D341Med (cell line): ENCODE measurements around the gene RELA.
"Not testable (repeated sequence)": the region's sequence is repeated elsewhere in the genome, so short reads cannot be mapped to it uniquely, and the experiment has no call there.

Experiments
- DNase-seq: peaks from one replicate; pipeline ENCODE4 v3.0.0; 2012; ENCODE audit warnings: low spot score

Gene RELA

DNA sequence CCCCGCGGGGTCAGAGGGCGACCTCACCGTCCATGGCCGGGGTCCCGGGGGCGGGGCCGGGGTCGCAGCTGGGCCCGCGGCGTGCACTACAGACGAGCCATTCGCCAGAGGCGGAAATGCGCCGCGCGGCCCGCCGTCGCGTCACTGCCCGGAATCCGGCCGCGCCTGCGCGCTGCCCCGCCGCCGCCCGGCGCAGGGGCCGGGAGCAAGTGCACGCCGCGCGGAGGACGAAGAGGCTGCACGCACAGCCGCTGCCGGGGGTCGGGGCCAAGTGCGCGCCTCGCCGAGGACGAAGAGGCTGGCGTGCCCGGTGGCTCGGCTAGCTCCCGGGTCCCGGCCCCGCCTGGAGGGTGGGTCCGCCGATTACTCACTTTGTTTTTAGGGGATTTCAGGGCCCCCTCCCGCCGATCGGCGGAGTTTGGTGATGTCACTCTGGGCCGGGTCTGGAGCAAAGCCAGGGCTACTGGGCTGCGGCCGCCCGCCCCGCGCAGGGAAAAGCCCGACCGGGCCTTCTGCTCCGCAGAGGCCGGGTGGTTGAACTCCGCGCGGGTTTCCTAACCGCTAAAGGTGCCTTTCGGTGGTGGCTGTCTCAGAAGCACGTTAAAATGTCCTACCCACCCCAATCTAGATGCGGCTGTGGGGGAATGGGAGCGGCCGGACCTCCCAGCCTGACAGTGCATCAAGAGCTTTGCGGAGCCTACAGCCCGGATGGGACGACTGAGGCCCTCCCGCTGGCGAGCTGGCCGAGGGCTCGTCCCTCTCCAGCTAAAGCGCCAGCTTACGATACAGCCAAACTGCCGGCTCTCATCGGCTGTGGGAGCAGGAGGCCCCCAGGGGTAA, at the start of gene RELA:
RELA (minus strand) TSS at position 118 of the 840 bp plus-strand sequence; CDS start at position 34, 84 bp downstream.
- DNase-seq = peak; percentile 99

DNA sequence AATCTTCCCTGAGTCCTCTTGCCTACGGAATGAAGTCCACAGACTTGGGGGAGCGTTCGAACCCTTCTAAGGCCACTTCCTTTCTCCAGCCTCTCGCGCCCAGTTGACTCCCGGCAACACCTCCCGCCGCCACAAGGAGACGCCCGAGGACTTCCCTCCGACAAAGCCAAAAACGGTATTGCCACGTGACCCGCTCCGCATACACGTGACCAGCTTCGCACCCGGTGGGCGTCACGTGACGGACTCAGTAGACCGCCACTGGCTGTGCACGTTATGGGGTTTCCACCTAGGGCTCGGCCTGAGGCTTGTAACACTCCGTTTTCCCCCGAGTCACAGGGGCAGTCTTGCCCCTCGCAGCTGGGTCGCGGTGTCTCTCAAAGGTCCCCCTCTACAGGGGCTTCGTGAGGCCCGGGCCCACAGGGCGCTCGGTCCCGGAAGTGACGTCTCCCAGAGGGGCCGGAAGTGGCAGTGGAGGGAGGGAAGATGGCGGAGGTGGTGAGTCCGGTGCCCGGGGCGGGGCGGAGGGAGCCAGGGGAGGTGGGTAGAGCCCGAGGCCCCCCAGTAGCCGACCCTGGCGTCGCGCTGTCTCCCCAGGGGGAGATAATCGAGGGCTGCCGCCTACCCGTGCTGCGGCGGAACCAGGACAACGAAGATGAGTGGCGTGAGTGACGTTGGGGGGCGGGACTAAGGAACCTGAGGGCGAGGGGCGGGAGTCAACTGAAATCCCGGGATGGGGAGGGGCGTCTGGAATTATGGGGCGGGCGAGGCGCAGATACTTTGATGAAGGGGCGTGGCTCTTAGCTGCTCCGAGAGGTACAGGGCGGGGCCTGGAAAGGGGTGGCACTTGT, 49.3 kb upstream of the RELA start, which contains the start of gene KAT5:
KAT5 (plus strand) TSS at position 468 of the 848 bp plus-strand sequence; CDS start at position 484, 16 bp downstream.
- DNase-seq = peak; percentile 92

DNA sequence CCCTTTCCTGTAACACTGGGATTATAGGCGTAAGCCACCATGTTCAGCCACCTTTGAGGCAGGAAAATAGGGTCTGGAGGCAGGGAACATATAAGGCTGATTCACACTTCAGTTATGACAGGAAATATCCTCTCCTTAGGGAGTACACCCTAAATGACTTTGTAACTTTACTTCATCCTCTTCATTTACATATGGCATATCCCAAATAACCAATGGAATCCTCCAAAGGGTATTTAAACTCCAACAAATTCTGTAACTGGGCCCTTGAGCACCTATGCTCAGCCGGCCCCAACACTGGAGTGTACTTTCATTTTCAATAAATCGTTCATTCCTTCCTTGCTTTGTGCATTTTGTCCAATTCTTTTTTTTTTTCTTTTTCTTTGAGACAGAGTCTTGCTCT, 47.7 kb upstream of the RELA start:
- DNase-seq = no peak

DNA sequence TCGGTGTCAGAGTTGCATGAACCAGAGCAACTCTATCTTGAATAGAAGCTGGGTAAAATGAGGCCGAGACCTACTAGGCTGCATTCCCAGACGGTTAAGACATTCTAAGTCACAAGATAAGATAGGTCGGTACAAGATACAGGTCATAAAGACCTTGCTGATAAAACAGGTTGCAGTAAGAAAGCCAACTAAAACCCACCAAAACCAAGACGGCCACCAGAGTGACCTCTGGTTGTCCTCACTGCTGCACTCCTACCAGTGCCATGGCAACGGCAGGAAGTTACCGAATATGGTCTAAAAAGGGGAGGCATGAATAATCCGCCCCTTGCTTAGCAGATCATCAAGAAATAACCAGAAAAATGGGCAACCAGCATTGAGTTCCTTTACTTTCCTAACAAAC, 46.9 kb upstream of the RELA start:
- DNase-seq = no peak

DNA sequence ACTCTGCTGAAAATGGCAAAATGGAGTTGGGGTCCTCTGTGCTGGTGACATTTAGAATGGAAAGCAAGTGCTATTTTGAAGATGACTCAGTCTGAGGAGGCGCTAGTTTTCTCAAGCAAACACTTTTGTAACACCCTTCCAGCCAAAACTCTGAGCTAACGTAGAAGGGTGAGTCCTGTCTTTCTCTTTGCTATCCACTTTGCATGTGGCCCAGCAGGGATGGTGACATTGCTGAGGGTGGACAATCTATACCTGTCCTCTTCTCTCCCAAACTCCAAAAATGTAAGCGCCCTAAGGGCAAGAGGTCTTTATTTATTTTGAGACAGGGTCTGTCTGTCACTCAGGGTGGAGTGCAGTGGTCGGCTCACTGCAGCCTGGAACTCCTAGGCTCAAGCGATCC, 45.7 kb upstream of the RELA start:
- no peak for DNase-seq

DNA sequence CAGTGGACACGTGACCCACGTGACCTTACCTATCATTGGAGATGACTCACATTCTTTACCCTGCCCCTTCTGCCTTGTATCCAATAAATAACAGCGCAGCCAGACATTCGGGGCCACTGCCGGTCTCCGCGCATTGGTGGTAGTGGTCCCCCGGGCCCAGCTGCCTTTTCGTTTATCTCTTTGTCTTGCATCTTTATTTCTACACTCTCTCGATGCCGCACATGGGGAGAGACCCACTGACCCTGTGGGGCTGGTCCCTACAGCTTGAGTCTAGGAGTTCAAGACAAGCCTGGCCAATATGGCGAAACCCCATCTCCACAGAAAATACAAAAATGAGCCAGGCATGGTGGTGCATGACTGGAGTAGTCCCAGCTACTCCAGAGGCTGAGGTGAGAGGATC, 44.3 kb upstream of the RELA start:
- DNase-seq = not testable (repeated sequence)

DNA sequence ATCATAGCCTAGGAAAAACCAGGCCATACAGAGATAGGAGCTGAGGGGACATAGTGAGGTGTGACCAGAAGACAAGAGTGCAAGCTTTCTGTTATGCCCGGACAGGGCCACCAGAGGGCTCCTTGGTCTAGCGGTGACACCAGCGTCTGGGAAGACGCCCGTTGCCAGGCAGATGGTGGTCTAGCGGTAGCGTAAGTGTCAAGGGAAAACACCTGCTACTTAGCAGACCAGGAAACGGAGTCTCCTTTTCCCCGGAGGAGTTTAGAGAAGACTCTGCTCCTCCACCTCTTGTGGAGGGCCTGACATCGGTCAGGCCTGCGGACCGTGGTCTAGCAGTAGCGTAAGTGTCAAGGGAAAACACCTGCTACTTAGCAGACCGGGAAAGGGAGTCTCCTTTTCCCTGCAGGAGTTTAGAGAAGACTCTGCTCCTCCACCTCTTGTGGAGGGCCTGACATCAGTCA, 43.6 kb upstream of the RELA start:
- peak; percentile 52 for DNase-seq

DNA sequence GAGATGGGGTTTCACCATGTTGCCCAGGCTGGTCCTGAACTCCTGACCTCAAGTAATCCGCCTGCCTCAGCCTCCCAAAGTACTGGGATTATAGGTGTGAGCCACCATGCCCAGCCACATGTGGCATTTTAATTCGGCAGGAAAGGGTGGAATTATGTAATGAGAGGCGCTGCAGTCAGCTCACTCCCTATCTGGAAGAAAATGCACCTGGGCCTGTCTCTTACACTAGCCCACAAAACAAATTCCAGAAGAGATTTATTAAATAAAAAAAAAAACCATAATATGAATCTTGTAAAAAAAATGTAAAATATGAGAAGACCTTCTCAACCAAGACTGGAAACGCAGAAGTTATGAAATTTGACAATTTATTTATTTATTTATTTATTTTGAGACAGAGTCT, 41.1 kb upstream of the RELA start:
- DNase-seq = no peak

DNA sequence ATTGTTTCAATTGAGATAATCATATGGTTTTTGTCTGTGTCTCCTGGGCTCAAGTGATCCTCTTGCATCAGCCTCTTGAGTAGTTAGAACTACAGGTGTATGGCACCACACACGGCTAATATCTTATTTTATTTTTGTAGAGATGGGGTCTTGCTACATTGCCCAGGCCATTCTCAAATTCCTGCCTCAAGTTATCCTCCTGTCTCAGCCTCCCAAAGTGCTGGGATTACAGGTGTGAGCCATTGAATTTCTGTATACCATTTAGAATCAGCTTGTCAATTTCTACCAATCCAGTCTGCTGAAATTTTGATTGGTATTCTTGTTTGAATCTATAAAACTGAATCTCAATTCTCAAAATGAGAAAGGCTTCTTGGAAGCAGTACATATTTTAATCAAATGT, 39.0 kb upstream of the RELA start:
- no peak for DNase-seq

DNA sequence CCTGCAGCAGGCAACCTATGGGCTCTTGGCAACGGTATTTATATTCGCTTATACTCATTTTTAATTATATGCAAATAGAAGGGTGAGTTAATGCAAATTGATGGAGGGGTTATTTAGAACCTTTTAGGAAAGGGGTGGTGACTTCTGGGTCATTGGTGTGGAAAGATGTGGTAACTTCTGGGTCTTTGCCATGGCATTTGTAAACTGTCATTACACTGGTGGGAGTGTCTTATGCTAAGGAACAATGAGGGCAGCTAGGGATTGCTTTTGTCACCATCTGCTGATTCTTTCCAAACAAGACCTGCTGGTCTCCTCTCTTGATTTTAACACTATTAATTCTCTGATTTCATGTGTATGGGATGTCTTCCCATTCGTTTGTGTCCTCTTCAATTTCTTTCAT, 37.7 kb upstream of the RELA start:
- DNase-seq = no peak

DNA sequence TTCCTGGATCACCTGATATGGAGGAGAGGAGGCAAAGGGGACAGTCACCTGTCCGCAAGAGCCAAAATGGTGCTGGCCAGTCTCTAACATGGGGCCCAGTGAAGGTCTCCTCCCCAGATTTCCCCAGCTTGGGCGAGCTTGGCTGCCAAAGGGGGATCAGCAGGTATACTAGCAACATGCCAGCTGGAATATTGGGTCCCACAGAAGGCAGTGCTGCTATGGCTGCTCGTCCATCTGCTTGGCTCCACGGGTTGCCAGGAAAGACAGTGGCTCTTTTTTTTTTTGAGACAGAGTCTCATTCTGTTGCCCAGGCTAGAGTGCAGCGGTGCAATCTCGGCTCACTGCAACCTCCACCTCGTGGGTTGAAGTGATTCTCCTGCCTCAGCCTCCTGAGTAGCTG, 36.6 kb upstream of the RELA start:
- DNase-seq = no peak

DNA sequence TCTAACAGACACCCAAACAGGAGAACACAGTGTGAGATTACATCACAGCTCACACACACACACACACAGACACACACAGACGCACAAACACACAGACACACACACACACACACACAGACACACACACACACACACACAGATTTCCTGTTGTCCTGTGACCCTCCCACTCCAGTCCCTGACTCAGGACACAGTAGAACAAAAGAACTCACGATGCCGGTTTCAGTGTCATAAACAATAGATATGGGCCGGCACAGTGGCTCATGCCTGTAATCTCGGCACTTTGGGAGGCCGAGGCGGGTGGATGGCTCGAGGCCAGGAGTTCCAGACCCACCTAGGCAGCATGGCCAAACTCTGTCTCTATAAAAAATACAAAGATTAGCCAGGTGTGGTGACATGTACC, 35.5 kb upstream of the RELA start:
- DNase-seq = no peak

DNA sequence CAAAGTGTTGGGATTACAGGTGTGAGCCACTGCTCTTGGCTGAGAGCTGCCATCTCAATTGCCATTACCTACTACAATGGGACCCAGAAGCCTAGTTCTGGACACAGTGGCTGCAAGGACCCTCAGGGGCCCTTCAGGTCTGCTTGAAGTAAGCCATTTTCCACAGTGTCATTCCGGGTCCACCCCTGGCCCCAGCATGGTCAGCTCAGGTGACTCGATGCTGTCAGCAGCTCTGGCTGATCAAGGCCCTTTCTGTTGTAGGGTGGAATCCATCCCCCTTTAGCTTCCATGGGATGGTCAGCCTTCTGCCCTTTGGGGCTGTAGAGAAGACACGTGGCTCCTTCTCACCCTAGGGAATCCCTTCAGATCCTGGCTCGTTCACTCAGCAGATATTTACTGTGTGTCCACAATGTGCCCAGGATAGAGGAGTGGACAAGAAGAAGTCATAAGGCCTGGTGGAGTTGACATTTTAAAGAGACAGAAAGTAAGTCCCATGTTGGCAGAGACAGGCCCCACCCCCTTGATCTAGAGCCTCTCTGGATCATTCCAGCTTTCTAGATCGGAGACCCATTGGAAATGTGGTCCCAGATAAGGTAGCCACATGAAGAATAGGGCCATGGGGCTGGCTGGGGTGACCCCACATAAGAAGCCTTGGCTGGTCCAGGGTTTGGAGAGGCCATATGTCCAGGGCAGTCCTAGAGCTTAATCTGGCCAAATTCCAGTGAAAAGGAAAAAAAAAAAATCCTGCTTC, 34.3 kb upstream of the RELA start:
- no peak for DNase-seq

DNA sequence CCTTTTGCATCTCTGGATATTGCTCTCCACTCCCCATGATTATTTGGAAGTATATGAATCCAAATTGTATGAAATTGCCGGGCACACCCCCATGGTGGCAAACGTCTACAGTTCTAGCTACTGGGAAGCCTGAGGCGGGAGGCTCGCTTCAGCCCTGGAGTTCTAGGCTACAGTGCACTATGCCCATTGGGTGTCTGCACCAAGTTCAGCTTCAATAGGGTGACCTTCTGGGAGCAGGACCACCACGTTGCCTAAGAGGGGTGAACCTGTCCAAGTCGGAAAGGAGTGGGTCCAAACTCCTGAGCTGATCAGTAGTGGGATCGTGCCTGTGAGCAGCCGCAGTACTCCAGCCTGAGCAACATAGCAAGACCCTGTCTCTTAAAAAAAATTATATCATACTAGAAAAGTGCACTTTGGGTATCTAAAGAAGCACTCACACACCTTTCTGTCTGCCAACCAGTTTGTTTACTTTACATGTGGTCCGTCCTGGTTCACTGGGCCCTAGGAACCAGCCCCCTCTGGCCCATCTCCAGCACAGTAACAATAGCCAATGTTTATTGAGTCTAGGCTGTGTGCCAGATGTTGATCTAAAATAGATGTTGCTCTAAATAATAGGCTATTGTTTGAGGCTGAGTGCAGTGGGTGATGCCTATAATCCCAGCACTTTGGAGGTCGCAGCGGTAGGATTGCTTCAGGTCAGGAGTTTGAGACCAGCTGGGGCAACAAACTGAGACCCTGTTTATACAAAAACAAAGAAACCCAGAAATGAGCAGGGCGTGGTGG, 32.9 kb upstream of the RELA start:
- no peak for DNase-seq

DNA sequence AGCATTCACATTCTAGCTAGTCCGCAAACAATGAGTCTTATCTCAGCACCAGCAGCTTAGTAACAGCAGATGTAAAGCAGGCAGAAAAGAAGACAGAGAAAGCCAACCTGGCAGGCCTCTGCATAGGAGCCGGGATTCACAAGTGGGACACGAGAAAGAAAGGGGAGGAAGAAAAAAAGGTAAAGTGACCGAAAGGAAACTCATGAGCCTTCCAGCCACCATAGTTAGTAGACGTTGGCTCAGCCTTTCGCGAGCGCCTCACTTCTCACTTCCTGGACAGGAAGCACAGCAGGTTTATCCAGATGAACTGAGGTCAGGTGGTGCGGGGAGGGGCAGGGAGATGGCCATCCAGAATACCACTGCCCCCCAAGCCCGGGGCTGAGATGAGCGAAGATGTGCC, 29.7 kb upstream of the RELA start:
- no peak for DNase-seq

DNA sequence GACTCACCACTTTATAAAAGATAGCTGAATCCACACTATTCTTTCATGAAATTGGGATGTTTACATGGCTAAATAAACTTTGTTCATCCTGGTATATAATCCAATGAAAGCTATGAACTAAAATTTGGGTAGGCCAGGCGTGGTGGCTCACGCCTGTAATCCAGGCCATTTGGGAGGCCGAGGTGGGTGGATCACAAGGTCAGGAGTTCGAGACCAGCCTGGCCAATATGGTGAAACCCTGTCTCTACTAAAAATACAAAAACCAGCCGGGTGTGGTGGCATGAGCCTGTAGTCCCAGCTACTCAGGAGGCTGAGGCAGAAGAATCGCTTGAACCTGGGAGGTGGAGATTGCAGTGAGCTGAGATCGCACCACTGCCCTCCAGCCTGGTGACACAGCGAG, 29.1 kb upstream of the RELA start:
- not testable (repeated sequence) for DNase-seq

DNA sequence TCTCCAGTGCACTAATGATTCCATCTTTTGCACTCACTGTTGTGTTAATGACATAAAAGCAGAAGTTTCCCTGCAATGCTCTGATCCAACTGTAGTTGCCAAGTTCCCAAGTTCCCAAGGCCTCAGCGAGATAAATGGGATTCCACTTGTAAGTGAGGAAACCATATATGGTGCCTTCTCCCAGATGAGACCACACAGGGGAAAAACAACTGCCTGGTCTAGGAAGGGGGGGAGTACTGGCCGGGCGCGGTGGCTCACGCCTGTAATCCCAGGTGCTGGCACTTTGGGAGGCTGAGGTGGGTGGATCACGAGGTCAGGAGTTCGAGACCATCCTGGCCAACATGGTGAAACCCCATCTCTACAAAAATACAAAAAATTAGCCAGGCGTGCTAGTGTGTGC, 23.3 kb upstream of the RELA start:
- DNase-seq = no peak

DNA sequence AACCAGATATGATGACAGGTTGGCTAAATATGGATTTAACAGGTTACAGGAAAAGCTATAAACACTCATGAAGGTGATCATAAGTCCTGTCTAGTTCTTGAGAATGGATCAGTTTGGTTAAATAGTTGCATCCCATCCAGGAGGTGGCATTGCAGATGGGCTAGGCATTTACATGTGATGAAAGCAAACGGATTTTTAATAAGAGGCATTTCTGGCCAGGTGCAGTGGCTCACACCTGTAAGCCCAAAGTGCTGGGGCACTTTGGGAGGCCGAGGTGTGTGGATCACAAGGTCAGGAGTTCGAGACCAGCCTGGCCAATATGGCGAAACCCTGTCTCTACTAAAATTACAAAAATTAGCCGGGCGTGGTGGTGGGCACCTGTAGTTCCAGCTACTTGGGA, 20.8 kb upstream of the RELA start:
- DNase-seq = not testable (repeated sequence)

DNA sequence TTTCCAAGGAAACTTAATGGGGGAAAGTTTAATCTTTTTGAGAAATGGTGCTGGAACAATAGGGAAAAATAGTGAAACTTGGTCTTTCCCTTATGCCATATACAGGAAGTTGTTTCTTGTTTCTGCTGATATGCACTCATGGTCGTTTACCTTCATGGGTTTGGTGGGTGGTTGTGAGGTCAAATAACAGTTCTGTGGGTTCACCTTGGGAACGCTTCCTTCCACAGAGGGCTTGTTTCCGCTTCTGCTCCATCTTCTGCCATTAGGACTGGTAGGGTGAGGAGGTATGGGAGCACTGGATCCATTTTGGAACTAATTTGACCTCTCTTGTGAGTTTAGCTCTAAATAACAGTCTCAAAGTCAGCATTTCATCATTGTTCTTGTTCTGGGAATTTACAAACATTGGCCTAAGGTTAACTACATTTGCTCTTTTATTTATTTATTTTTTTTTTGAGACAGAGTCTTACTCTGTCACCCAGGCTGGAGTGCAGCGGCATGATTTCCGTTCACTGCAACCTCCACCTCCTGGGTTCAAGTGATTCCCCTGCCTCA, 17.6 kb upstream of the RELA start:
- DNase-seq = no peak

DNA sequence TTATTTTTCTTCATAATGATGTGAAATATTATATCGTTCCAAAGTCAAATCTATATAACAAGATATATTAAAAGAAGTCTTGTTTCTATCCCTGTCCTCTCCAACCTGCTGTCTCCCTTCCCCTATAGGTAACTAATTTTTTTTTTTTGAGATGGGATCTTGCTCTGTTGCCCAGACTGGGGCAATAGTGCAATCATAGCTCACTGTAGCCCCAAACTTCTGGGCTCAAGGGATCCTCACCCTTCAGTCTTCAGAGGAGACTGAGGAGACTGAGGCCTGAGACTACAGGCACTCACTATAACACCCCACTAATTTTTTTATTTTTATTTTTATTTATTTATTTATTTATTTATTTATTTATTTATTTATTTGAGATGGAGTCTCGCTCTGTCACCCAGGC, 10.3 kb upstream of the RELA start:
- no peak for DNase-seq

DNA sequence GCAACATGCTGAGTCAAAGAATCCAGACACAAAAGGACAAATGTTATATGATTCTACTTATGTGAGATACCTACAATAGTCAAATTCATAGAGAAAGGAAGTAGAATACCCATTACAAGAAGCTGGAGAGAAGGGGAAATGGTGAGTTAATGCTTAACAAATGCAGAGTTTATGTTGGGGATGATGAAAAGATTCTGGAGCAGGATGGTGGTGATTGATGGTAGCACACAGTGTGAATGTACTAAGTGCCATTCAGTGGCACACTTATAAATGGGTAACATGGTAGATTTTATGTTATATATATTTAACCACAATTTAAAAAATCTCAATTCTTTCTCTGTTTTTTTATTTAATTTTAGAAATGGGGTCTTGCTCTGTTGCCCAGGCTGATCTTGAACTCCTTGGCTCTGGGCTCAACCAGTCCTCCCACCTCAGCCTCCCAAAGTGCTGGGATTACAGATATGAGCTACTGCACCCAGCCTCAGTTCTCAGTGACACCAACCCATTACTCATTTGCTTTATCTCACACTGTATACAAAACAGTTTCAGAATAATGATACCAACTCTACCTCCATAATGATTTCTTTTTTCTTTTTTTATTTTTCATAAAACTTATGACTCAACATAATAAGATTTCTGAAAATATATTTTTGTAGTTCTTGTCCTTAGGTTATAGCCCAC, 9.6 kb upstream of the RELA start:
- peak; percentile 1 for DNase-seq
